AG09309 (cell line): ENCODE measurements around the gene POLE2.
"Not testable (repeated sequence)": the region's sequence is repeated elsewhere in the genome, so short reads cannot be mapped to it uniquely, and the experiment has no call there.

Source experiments
- DNase-seq: peaks from one replicate; pipeline ENCODE4 v3.0.0-alpha.2; 2010; ENCODE audit warnings: low read depth
- H3K4me3 ChIP-seq: 2 replicates; pipeline ENCODE4 v1.5.1; 2011; ENCODE audit warnings: mild to moderate bottlenecking, low read depth, low read length, moderate library complexity; ENCODE audit not compliant: control insufficient read depth
- TF ChIP-seq, protein P1 (sequence below): IDR thresholded peaks from 2 replicates; pipeline ENCODE4 v1.5.1; 2011; ENCODE audit warnings: mild to moderate bottlenecking, low read depth, low read length, inconsistent platforms; ENCODE audit not compliant: insufficient read depth, control insufficient read depth; ENCODE audit errors: missing control alignments

The POLE2 gene

DNA sequence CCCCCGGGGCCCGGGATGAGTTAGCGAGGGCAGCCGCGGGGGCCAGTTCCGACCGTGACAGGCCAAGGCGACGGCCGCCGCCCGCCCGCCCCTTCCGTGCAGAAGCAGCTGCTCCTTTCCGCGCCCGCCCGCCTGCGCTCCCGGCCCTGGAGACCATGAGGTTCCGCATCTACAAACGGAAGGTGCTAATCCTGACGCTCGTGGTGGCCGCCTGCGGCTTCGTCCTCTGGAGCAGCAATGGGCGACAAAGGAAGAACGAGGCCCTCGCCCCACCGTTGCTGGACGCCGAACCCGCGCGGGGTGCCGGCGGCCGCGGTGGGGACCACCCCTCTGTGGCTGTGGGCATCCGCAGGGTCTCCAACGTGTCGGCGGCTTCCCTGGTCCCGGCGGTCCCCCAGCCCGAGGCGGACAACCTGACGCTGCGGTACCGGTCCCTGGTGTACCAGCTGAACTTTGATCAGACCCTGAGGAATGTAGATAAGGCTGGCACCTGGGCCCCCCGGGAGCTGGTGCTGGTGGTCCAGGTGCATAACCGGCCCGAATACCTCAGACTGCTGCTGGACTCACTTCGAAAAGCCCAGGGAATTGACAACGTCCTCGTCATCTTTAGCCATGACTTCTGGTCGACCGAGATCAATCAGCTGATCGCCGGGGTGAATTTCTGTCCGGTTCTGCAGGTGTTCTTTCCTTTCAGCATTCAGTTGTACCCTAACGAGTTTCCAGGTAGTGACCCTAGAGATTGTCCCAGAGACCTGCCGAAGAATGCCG is 66.7 kb downstream of the POLE2 start:
- peak overlapping the region; percentile 63 for H3K4me3 ChIP-seq
- TF ChIP-seq, protein P1, sequence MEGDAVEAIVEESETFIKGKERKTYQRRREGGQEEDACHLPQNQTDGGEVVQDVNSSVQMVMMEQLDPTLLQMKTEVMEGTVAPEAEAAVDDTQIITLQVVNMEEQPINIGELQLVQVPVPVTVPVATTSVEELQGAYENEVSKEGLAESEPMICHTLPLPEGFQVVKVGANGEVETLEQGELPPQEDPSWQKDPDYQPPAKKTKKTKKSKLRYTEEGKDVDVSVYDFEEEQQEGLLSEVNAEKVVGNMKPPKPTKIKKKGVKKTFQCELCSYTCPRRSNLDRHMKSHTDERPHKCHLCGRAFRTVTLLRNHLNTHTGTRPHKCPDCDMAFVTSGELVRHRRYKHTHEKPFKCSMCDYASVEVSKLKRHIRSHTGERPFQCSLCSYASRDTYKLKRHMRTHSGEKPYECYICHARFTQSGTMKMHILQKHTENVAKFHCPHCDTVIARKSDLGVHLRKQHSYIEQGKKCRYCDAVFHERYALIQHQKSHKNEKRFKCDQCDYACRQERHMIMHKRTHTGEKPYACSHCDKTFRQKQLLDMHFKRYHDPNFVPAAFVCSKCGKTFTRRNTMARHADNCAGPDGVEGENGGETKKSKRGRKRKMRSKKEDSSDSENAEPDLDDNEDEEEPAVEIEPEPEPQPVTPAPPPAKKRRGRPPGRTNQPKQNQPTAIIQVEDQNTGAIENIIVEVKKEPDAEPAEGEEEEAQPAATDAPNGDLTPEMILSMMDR = no peak
- no peak for DNase-seq

DNA sequence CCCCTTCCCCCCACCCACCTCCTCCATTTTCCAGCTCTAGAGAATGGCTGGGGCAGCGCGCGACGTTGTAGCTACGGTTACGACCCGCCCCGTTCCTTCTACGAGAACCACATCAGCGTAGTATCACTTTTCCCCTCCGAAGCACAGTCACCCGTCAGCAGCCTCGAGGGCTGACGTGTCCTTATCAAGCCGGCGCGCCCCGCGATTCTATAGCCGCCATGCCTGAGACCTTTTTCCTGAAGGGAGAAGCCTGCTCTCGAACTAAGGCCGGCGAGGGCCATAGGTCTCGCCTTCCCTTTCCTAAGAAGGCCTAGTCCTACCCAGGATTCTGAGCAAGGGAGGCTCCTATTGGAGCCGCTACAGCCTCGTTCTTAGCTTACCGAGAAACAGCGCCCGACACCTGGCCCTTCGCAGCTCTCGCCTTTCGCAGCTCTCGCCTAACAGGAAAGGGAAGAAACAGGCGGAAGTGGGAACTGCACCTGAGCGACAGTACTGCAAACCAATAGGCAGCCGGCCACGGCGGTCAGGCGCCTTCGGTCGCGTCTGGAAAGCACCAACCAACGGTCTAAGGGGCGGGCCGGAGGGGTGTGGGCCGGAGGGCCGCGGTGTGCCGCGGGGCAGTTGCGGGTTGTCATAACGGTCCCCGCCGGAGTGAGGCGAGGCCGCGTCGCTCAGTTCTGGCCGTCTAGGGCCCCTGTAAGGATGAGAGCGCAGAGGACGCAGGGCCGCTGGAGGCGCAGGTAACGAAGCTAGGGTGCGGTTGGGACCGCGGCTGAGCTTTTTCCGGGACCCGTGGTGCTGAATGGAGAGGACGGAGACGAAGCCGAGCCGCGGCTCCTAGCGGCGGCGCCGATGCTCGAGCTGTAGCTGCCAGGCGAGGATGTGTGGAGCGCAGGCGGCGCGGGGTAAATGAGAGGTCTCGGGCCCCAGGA is 67.6 kb downstream of the POLE2 start, which contains the start of the genes MGAT2 and RPL36AL:
MGAT2 (plus strand) TSS at position 618 of the 932 bp plus-strand sequence. CDS start 470 bp downstream, outside the sequence.
RPL36AL (minus strand) TSS at position 445 of the 932 bp plus-strand sequence. CDS start 1,522 bp downstream, outside the sequence.
- H3K4me3 ChIP-seq = peak within 1 kb of the TSS; percentile 63
- TF ChIP-seq, protein P1 = peak; percentile 28
- DNase-seq = peak; percentile 98

DNA sequence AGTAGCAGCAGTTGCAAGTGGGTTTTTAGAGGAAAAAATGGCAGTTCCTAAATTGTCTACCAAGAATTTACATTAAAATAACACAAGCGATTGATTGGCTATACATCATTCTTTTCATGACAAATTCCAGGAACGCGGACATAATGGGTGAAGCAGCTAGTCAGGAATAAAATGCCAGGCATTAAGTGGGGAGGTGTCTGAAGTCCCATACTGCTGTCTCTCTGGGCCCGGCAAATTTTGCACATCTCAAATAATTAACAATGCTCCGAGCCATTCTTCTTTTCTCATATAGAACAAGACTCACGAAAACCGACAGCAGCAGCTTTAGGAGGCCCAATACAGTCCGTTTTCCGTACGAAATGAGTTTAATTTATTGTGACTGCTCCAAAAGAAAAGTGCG is 68.3 kb downstream of the POLE2 start:
- DNase-seq = no peak
- TF ChIP-seq, protein P1 = no peak
- H3K4me3 ChIP-seq = peak overlapping the region; percentile 63

DNA sequence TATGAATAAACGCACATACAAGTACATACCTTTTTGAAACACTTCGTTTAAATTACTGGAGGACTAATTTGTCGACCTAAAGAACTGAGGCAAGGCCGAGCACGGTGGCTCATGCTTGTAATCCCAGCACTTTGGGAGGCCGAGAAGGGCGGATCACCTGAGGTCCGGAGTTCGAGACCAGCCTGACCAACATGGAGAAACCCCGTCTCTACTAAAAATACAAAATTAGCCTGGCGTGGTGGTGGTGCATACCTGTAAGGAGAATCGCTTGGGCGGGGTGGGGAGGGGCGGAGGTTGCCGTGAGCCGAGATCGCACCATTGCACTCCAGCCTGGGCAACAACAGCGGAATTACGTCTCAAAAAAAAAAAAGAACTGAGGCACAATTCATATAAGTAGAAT is 68.7 kb downstream of the POLE2 start:
- DNase-seq = not testable (repeated sequence)
- H3K4me3 ChIP-seq = peak overlapping the region; percentile 63

DNA sequence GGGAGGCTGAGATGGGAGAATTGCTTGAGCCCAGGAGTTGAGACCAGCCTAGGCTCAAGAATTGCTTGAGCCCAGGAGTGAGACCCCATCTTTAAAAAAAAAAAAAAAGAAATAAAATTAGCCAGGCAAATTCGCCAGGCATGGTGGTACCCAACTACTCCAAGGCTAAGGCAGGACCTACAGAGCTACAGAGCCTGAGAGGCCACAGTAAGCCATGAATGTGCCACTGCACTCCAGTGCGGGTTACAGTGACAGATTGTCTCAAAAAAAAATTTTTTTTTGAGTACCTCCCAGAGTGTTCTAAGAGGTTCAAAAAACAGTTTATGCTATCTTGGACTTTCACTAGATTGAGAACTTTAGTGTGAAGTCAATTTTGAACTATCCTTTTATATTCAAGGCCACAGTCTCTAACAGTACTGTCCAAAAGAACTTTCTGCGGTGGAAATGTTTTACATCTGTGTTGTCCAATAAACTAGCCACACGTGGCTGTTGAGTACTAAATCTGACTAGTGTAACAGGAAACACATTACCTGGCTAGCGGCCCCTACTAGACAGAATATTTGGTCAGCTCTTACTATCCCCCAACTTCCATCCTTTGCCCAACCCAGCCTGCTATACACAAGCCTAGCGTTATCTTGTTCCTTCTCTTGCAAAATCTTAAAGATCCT is 70.0 kb downstream of the POLE2 start:
- TF ChIP-seq, protein P1 = no peak
- no peak overlapping the region for H3K4me3 ChIP-seq
- no peak for DNase-seq

DNA sequence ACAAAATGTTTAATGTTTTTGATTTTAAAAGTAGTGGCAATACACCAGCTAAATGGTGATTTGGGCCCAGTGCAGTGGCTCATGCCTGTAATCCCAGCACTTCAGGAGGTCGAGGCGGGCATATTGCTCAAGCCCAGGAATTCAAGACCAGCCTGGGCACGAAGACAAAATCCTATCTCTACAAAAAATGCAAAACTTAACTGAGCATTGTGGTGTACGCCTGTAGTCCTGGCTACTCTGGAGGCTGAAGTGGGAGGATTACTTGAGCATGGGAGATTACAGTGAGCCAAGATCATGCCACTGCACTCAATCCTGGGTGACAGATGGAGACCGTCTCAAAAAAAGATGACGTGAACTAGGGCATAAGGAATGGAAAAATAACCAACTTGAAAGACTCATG is 72.2 kb downstream of the POLE2 start:
- TF ChIP-seq, protein P1 = no peak
- H3K4me3 ChIP-seq = no peak overlapping the region
- DNase-seq = no peak
